Activated gamma-delta T cell (primary cell): ENCODE measurements around the gene TBC1D1.

Experiments
- DNase-seq: peaks from one replicate; lab custom pipeline; 2025; lab: John Stamatoyannopoulos, UW

The TBC1D1 gene

GRCh38 chr4:38049545-38050170 lies 158.8 kb downstream of the TBC1D1 start:
- DNase-seq, result no peak

GRCh38 chr4:38050560-38051350 lies 159.9 kb downstream of the TBC1D1 start:
- DNase-seq, result no peak

- DNase-seq, result no peak
Observed at GRCh38 chr4:38055566-38055965, 164.7 kb downstream of the TBC1D1 start.

GRCh38 chr4:38056011-38056685 lies 165.3 kb downstream of the TBC1D1 start:
- no peak for DNase-seq

- DNase-seq, result no peak
Observed at GRCh38 chr4:38058151-38058550, 167.3 kb downstream of the TBC1D1 start.

GRCh38 chr4:38060829-38061431 lies 170.0 kb downstream of the TBC1D1 start:
- no peak for DNase-seq

GRCh38 chr4:38062088-38062775 lies 171.3 kb downstream of the TBC1D1 start:
- DNase-seq, result no peak

- DNase-seq, result no peak
Observed at GRCh38 chr4:38062776-38063097, 171.9 kb downstream of the TBC1D1 start.

GRCh38 chr4:38065176-38065575 lies 174.3 kb downstream of the TBC1D1 start:
- no peak for DNase-seq

GRCh38 chr4:38065900-38066299 lies 175.0 kb downstream of the TBC1D1 start:
- DNase-seq, result no peak

GRCh38 chr4:38067499-38067898 lies 176.6 kb downstream of the TBC1D1 start:
- DNase-seq, result no peak

GRCh38 chr4:38068107-38068506 lies 177.2 kb downstream of the TBC1D1 start:
- DNase-seq, result no peak

GRCh38 chr4:38069271-38069760 lies 178.4 kb downstream of the TBC1D1 start:
- no peak for DNase-seq

GRCh38 chr4:38071801-38072431 lies 181.0 kb downstream of the TBC1D1 start:
- DNase-seq, result no peak

- no peak for DNase-seq
Observed at GRCh38 chr4:38072578-38072977, 181.7 kb downstream of the TBC1D1 start.

- DNase-seq, result no peak
Observed at GRCh38 chr4:38073596-38074234, 182.8 kb downstream of the TBC1D1 start.

GRCh38 chr4:38075370-38076152 lies 184.7 kb downstream of the TBC1D1 start:
- DNase-seq, result no peak

GRCh38 chr4:38076153-38076669 lies 185.3 kb downstream of the TBC1D1 start:
- DNase-seq, result no peak

- DNase-seq, result no peak
Observed at GRCh38 chr4:38077791-38078489, 187.1 kb downstream of the TBC1D1 start.
